ENCODE results near the gene TGFBR3L. TPM values are rescaled to one million over a fixed set of nuclear protein-coding genes. Genes with fewer than 3 reads are reported as not detected.

Gene TGFBR3L
- total and polyA plus RNA-seq, 2 of the 13 experiments (the other 11 are each of a cell fraction or from before 2014, with no cell fraction given) = 0.20 to 1.0 TPM

DNA sequence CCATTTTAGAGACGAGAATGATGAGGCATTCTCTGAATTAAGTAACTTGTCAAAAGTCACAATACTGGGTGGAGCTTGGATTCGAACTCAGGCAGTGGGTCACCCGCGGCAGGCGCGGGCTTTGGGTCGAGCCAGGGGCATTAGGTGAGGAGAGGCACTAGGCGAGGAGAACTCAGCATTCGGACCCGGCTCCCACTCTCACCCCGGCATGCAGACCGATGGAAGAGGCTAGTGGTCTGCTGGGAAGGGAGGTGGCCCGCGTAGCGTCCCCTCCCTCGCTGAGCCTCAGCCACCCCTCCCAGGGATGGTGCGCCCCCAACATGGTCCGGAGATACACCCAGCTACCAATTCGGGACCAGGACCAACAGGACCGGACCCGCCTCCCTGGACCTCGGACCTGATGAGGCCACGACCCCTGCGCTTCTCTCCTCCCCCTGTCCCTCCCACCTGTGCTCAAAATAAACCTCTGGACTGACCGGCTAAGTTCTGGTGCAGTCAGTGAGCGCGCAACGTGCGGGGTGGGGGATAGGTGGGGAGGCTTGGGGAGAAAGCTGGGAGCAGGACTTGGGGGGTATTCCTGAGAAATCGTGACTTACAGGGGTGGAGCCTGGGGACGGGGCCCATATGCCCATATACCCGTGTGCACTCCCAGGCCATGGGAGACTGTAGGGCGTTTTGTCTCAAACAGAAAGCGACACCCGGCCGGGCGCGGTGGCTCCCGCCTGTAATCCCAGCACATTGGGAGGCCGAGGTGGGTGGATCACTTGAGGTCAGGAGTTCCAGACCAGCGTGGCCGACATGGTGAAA, 4.2 kb downstream of the TGFBR3L start (continued):
- TF ChIP-seq ZNF335 (CRISPR knock-in tag; IDR thresholded peaks at IDR 0.05) (no peak), HMGA1 (CRISPR knock-in tag; conservative IDR thresholded peaks at IDR 0.05) (no peak), ONECUT2 (CRISPR knock-in tag; IDR thresholded peaks at IDR 0.05) (no peak), NRL (CRISPR knock-in tag; IDR thresholded peaks at IDR 0.05; ENCODE audit: borderline replicate concordance) (no peak; the same call in 1 of the 2 replicates), ZNF232 (CRISPR knock-in tag; IDR thresholded peaks at IDR 0.05; ENCODE audit: borderline replicate concordance) (no peak), ZNF660 (CRISPR knock-in tag; IDR thresholded peaks at IDR 0.05; ENCODE audit: borderline replicate concordance, low read depth) (no peak), SAP130 (CRISPR knock-in tag; IDR thresholded peaks at IDR 0.05; ENCODE audit: low read depth) (peak; percentile 81), SMYD3 (CRISPR knock-in tag; IDR thresholded peaks at IDR 0.05) (no peak), SP1 (IDR thresholded peaks at IDR 0.05) (no peak), SP1 (CRISPR knock-in tag; IDR thresholded peaks at IDR 0.05) (peak; percentile 64), GTF2F1 (IDR thresholded peaks at IDR 0.05; ENCODE audit: low read length) (no peak), ZNF749 (CRISPR knock-in tag; IDR thresholded peaks at IDR 0.05; ENCODE audit: borderline replicate concordance) (no peak), GTF3A (CRISPR knock-in tag; conservative IDR thresholded peaks at IDR 0.05) (no peak), THYN1 (CRISPR knock-in tag; IDR thresholded peaks at IDR 0.05; ENCODE audit: borderline replicate concordance, low read depth) (no peak)
- TF ChIP-seq, protein P1, sequence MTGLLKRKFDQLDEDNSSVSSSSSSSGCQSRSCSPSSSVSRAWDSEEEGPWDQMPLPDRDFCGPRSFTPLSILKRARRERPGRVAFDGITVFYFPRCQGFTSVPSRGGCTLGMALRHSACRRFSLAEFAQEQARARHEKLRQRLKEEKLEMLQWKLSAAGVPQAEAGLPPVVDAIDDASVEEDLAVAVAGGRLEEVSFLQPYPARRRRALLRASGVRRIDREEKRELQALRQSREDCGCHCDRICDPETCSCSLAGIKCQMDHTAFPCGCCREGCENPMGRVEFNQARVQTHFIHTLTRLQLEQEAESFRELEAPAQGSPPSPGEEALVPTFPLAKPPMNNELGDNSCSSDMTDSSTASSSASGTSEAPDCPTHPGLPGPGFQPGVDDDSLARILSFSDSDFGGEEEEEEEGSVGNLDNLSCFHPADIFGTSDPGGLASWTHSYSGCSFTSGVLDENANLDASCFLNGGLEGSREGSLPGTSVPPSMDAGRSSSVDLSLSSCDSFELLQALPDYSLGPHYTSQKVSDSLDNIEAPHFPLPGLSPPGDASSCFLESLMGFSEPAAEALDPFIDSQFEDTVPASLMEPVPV (CRISPR knock-in tag; IDR thresholded peaks at IDR 0.05) = no peak
- TF ChIP-seq, protein P2, sequence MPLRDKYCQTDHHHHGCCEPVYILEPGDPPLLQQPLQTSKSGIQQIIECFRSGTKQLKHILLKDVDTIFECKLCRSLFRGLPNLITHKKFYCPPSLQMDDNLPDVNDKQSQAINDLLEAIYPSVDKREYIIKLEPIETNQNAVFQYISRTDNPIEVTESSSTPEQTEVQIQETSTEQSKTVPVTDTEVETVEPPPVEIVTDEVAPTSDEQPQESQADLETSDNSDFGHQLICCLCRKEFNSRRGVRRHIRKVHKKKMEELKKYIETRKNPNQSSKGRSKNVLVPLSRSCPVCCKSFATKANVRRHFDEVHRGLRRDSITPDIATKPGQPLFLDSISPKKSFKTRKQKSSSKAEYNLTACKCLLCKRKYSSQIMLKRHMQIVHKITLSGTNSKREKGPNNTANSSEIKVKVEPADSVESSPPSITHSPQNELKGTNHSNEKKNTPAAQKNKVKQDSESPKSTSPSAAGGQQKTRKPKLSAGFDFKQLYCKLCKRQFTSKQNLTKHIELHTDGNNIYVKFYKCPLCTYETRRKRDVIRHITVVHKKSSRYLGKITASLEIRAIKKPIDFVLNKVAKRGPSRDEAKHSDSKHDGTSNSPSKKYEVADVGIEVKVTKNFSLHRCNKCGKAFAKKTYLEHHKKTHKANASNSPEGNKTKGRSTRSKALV (CRISPR knock-in tag; IDR thresholded peaks at IDR 0.05) = 0 out of 2 replicates have a peak, but pooled peaks have one; percentile 35
- TF ChIP-seq, protein P3, sequence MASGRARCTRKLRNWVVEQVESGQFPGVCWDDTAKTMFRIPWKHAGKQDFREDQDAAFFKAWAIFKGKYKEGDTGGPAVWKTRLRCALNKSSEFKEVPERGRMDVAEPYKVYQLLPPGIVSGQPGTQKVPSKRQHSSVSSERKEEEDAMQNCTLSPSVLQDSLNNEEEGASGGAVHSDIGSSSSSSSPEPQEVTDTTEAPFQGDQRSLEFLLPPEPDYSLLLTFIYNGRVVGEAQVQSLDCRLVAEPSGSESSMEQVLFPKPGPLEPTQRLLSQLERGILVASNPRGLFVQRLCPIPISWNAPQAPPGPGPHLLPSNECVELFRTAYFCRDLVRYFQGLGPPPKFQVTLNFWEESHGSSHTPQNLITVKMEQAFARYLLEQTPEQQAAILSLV (CRISPR knock-in tag; IDR thresholded peaks at IDR 0.05; ENCODE audit: borderline replicate concordance) = no peak
- TF ChIP-seq, protein P4, sequence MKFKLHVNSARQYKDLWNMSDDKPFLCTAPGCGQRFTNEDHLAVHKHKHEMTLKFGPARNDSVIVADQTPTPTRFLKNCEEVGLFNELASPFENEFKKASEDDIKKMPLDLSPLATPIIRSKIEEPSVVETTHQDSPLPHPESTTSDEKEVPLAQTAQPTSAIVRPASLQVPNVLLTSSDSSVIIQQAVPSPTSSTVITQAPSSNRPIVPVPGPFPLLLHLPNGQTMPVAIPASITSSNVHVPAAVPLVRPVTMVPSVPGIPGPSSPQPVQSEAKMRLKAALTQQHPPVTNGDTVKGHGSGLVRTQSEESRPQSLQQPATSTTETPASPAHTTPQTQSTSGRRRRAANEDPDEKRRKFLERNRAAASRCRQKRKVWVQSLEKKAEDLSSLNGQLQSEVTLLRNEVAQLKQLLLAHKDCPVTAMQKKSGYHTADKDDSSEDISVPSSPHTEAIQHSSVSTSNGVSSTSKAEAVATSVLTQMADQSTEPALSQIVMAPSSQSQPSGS (CRISPR knock-in tag; IDR thresholded peaks at IDR 0.05) = peak; percentile 68
- TF ChIP-seq, protein P5, sequence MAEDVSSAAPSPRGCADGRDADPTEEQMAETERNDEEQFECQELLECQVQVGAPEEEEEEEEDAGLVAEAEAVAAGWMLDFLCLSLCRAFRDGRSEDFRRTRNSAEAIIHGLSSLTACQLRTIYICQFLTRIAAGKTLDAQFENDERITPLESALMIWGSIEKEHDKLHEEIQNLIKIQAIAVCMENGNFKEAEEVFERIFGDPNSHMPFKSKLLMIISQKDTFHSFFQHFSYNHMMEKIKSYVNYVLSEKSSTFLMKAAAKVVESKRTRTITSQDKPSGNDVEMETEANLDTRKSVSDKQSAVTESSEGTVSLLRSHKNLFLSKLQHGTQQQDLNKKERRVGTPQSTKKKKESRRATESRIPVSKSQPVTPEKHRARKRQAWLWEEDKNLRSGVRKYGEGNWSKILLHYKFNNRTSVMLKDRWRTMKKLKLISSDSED (CRISPR knock-in tag; IDR thresholded peaks at IDR 0.05) = no peak
- TF ChIP-seq, protein P6, sequence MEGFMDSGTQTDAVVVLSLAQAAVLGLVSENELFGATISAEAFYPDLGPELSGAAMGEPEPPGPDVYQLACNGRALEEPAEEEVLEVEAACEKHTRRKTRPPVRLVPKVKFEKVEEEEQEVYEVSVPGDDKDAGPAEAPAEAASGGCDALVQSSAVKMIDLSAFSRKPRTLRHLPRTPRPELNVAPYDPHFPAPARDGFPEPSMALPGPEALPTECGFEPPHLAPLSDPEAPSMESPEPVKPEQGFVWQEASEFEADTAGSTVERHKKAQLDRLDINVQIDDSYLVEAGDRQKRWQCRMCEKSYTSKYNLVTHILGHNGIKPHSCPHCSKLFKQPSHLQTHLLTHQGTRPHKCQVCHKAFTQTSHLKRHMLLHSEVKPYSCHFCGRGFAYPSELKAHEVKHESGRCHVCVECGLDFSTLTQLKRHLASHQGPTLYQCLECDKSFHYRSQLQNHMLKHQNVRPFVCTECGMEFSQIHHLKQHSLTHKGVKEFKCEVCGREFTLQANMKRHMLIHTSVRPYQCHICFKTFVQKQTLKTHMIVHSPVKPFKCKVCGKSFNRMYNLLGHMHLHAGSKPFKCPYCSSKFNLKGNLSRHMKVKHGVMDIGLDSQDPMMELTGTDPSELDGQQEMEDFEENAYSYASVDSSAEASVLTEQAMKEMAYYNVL (CRISPR knock-in tag; IDR thresholded peaks at IDR 0.05; ENCODE audit: borderline replicate concordance) = no peak

All from HepG2 (cell line).